Skin of body (tissue), 2 donors: Measurements from ENCODE around the gene EML1. TPM values are rescaled to one million over a fixed set of nuclear protein-coding genes. Genes with fewer than 3 reads are reported as not detected.

Source experiments
- DNase-seq: peaks from one replicate; lab custom pipeline; 2025; lab: John Stamatoyannopoulos, UW
- total RNA-seq: library from RNA; depleted of rRNA; stranded (reverse); fragments of >200 nt; gene quantifications from one replicate; pipeline ENCODE4 v1.2.3, GENCODE V29; 2014

The EML1 gene
- total RNA-seq, 1 donor from 2014 or later, result 39.1 TPM

DNA sequence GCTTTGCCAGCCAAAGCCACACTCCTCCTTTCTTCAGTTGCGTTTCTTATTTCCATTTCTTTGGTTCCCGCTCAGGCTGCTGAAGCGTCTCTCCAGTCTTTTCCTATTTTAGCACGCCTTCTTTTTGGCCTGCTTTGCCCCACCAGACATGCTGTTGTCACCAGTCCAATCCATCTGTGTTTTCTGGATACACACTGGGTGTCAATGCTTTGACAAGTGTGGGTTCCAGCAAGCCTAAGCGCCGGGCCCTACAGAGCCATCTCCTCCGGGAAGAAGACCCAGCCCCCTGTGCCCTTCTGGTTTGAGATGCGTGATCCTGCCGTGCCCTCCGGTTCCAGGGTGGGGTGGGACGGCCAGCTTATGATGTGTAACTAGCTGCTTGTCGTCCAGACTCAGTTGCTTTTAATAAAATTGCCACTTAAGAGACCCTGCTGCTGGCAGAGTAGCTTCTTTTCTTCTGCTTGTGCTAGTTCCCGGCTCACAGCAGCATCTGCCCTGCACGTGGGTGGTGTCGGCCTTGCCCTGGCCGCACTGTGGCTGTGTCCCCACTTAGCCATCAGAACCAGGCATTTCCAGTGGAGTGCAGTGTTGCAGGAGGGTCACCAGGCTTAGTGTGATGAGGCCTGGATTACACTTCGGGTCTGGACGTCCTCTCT lies 29.7 kb downstream of the EML1 start:
- peak; percentile 59 for DNase-seq

DNA sequence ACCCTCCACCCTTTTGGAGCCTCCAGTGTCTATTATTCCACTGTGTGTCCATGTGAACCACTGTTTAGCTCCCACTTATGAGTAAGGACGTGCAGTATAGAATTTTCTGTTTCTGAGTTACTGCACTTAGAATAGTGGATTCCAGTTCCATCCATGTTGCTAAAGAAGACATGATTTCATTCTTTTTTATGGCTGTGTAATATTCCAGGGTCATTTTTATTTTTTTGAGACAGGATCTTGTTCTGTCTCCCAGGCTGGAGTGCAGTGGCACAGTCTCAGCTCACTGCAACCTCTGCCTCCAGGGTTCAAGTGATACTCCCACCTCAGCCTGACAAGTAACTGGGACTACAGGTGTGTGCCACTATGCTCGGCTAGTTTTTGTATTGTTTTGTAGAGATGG lies 31.6 kb downstream of the EML1 start:
- DNase-seq, result no peak

DNA sequence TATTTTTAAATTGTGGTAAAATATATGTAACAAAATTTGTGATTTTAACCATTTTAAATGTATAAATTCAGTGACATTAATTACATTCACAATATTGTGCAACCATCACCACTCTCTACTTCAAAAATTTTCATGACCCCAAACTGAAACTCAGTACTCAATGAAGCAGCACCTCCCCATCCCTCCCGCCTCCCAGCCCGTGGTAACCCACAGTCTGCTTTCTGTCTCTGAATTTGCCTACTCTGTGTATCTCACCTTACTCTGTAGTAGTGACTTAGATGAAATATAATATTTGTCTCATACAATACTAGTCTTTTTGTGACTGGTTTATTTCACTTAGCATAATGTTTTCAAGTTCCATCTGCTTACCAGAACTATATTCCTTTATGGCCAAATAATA lies 36.2 kb downstream of the EML1 start:
- no peak for DNase-seq

DNA sequence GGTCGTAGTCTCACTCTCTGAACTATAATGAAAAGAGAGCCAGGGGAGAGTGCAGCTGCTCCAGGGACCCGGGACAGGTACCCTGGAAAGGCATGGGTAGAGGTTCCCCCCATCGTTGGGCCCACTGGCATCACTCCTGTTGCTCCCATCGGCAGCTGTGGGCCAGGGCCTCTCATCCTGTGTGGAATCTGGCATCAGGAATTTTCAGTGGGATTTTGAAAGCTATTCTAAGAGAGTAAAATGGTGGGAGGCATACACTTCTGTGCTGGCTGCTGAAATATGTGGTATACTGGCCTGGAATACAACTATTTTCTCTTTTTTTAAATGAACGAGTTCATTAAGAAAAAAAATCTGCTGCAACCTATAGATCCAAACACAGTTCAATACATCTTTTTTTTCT lies 38.1 kb downstream of the EML1 start:
- DNase-seq, result no peak

DNA sequence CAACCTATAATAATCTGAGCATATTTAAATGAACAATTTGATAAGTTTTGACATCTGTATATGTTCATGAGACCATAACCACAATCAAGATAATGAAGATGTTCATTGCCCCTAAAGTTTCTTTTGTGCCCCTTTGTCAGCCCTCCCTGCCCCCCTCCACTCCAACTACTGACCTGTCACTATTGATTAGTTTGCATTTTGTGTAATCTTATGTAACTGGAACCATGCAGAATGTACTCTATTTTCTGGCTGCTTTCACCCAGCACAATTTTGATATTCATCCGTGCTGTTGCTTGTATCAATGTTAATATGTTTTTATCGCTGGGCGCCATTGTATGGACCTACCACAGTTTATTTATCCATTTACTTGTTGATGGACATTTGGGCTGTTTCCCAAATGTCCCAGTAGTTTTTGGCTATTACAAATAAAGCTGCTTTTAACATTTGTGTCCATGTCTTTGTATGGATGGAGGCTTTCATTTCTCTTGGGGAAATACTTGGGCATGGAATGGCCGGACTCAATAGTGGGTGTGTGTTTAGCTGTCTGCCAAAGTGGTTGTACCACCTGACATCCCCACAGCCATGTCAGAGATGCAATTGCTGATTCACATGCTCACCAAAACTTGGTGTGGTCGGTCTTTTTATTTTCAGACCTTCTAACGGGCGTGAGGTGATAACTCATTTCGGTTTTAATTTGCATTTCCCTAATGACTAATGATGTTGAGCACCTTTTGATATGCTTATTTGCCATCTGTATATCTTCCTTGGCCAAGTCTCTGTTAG lies 38.9 kb downstream of the EML1 start:
- DNase-seq, result no peak

DNA sequence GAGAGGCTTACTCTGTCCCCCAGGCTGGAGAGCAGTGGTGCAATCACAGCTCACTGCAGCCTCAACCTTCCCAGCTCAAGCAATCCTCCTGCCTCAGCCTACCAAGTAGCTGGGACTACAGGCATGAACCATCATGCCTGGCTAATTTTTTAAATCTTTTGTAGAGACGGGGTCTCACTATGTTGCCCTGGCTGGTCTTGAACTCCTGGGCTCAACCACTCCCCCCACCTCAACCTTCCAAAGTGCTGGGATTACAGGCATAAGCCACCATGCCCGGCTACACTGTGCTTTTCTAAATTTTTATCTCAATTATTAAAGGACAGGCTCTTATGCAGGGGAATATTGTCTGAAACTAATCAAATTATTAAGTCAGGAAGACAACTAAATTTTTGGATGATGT lies 44.6 kb downstream of the EML1 start:
- no peak for DNase-seq

DNA sequence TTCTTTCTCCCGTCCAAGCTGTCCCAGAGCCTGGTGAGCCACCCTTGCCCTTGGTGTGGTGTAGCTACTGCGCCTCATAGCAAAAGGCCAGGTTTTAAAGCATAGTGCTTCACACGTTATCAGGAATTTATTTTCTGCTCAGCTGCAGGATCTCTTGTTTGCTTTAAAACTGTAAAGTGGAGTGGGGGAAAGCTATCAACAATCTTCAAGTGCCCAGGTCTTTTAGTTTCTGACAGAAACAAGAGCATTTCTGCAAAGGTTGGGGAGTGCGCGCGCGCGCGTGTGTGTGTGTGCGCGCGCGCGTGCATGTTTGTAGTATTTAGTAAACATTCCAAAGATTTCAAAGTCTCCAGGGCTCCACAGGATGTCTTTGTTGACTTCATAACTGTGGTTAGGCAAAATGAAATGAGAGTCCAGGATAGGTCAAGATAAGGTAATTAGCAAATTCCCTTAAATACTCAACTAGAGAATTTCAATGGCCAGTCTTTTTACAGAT lies 45.5 kb downstream of the EML1 start:
- no peak for DNase-seq

DNA sequence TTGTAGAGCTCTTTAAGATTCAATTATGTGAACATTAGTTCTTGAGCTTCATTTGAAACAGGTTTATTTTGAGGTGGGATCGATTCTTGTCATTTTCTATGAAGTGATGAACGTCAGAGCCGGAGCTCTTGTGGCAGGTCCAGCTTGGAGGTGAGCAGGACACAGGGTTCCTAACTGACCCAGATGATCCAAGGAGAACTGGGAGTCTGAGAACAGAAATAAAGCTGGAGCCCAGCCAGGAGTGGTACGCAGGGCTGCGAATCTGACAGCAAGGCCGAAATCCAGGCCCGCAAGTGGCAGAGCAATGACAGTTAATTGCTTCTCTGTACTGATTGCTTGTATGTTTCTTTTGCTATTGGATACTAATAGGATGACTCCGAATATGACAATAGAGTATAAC lies 46.5 kb downstream of the EML1 start:
- DNase-seq, result no peak

DNA sequence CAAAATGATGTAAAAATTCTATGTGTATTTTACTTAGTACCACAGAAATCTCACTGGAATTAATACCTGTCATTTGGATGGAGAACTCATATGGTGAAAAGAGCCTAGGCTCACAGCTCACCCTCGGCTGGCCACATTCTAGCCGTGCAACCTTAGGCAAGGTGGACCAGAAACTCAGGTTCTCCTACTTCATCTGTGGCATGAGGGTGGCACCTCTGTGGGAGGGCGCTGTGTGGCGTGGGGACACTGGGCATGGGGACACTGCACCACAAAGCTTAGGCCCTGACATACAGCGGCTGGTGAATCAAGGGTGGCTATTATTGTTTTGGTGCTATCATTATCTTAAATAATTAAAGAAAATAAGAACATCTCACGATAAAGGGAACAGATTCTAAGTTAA lies 47.1 kb downstream of the EML1 start:
- DNase-seq, result no peak

DNA sequence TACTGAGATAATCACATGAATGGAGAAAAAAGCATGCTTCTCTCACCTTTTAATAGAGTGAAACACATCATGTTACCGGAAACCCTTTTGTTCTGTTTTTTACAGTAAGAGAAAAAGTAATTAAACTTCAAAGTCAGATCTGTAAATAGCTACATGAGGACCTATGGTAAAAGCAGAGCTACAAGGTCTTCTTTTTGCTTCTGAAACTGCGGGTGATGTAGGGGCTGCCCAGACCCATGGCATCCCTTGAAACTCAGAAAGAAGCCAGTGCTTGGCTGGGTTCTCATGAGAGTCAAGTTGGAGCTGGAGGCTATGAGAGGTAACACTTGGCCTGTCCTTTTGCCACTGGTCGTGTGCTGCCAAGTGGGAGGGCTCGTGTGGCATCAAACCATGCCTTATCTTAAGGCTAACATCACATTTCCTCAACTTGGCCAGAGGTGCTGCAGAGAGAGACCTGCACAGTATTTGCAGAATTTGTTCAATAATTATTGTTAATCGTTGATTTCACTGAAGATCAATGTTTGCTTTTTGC lies 47.6 kb downstream of the EML1 start:
- no peak for DNase-seq

DNA sequence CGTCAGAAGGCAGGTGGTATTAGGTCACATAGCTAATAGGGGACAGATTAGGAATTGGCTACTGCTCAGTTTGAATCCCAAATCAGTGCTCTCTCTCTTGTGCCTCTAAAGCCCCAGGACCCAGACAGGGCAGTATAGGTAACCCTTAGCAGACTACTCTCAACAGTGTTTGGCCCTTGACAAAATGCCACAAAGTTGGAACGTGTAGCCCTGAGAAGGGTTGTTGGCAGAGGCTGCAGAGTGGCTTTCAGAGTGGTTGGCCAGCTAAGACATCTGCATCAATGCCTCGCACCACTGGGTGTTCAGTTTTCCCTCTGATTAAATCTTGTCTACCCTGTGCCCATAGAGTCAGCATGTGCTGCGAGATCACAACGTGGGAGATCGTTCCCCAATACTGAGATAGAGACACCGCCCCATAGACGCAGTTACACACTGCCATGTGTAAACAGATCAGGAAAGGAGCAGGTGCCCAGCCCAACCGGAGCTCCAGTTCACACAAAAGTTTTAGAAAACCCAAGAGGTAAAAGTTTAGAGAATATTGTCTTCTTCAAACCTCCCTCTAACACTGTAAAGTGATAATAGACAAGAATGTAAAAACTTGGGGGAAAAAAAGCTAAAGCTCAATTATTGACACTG lies 48.3 kb downstream of the EML1 start:
- DNase-seq, result no peak

DNA sequence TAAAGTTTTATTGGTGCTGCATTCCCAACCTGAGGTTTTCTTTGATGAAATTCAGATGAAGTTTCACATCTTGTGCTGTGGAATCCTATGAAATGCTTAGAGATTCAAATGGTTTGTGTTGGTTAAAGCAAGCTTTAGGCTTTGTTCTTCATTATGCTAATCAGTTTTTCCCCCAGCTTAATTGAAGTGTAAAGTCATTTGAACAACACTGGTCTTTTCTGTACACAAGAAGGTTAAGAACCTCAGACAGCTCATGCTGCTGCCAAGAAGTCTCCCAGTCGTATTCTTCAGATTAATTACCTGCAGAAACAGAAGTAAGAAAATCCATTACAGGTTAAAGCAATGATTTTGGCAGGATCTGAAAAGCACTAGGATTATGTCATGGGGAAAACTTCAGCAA lies 48.9 kb downstream of the EML1 start:
- no peak for DNase-seq

DNA sequence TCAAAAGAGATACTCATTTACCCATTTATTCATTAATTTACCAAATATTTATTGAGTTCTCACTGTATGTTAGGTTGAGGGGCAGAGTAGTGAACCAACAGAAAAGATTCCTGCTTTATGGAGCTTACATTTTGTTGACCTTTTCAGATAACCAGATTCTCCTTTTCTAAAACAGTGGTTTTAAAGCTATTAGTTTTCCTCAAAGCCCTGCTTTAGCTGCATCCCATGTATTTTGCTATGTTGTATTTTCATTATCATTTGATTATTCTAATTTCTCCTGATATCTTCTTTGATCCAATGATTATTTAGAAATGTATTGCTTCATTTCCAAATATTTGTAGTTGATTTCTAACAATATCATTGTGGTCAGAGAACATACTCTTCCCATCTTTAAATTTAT lies 53.6 kb downstream of the EML1 start:
- no peak for DNase-seq

DNA sequence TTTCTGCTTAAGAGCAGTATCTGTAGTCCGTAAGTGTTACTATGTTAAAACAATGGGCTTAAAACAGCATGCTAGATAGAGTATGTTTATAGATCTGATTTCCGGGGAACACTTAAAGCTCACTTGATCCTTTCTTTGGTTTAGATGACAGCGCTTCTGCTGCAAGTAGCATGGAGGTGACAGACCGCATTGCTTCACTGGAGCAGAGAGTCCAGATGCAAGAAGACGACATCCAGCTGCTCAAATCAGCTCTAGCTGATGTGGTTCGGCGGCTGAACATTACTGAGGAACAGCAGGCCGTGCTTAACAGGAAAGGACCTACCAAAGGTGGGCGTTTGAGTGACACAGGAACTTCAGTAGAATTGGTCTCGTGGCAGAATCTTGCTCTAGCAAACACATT lies 57.5 kb downstream of the EML1 start:
- DNase-seq, result no peak

DNA sequence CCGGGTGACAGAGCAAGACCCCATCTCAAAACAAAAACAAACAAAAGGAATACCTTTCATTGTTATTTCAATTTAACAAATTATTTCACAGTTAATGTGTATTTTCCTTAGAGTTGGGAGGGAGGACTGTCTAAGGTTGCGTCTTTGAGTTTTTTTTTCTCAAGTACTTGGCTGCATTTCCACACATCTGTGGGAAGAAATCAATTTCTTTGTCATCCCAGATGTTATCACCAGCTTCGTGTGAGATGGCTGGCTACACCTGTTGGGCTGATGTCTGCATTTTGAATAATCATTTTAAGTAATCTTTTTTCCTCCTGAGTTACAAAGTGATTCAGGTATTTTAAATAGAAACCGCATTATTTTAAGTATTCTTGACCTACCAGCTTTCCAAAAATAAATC lies 59.4 kb downstream of the EML1 start:
- DNase-seq, result no peak

DNA sequence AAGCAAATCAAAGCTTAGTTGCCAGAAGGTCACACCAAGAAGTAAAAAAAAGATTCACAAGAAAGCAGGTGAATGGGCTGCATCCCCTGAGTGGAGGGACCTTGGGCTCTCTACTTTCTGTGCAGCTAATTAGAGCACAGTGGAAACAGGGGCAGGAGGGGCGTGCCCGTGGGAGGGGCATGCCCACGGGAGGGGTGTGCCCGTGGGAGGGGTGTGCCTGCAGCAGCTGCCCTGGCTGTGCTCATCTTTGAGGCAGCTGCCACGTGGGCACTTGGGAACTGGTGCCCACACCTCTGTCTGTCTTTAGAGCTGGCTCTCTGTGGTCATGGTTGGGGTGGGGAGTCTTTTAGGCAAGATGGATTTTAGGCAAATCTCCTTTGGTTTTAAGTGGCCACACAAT lies 60.0 kb downstream of the EML1 start:
- no peak for DNase-seq

DNA sequence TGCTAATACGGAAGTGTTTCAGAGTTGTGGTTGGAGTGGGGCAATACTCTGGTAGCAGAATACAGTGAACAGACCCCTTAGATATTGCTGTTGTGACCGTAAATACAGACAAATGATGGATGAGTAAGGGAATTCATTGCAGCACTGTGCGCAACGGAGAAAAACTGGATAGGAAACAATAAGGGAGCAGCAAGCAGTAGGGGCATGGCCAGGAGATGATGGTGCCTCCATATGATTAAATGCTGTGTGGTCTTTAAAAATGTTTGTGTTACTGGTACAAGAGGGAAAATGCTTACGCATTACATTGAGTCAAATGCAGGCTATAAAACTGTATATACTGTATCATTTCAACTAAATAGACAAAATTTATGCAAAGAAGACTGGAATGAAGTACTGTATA lies 61.6 kb downstream of the EML1 start:
- DNase-seq, result no peak

DNA sequence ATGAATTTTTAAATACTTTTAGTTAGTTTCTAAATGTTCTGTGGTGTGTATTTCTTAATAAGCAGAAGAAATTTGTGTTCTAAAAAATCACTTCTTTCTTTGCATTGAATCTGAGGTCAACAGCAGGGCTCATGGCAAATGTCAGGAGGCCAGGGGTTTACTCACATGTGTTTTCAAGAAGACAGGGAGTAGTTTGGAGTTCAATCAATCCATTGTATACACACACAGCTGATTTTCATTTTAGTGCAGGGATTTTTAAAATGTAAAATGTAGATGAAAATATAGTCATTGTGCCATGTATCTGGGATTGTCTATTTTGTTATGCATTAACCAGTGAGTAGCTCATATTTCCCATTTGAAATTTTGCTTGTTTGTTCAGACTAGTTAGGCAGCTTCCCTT lies 62.1 kb downstream of the EML1 start:
- DNase-seq, result peak; percentile 36

DNA sequence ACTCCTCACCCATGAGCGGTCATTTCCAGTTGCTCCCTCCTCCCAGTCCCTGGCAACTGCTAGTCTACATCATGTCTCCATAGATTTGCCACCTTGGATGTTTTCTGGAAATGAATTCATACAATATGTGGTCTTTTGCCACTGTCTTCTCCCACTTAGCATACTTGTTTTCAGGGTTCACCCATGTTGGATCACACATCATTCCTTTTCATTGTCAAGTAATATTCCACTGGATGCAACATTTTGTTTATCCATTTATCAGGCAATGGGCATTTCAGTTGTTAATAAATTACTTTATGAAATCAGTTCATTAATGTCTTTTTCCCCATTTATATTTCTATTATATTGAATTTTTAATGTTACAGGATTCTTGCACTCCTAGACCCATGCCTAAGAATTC lies 64.3 kb downstream of the EML1 start:
- DNase-seq, result no peak

DNA sequence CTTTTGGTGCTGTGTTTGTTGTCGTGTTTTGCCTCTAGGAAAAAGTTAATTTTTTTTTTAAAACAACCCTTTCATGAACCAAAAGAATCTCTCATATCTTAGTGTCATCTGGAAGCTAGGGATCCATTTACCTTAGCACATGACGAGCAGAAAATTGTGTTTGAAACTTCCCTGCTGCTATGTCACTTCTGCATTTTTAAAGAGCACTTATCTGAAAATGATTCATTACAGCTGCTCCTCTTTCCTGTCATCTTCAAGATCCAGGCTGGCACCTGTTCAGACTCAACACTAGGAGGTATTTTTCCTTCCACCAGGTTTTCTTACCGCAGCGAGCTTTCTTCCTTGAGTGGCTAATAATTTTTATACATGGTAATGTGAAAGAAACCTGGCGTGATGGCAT lies 67.0 kb downstream of the EML1 start:
- DNase-seq, result no peak

DNA sequence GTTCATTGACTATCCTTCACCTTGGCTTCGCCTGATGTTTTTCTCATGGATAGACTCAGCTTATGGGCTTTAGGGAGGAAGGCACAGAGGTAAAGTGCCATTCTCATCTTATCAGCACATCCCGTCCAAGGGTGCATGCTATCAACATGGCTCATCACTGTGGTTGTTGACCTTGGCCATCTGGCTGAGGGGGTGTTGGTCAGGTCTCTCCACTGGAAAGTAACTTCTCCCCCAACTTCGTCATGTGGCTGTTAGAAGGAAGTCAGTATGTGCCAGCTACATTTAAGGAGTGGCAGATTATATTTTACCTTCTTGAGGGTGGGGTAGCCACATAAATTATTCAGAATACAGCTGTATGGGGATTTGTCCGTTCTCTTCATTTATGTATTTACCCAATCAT lies 68.9 kb downstream of the EML1 start:
- DNase-seq, result no peak

DNA sequence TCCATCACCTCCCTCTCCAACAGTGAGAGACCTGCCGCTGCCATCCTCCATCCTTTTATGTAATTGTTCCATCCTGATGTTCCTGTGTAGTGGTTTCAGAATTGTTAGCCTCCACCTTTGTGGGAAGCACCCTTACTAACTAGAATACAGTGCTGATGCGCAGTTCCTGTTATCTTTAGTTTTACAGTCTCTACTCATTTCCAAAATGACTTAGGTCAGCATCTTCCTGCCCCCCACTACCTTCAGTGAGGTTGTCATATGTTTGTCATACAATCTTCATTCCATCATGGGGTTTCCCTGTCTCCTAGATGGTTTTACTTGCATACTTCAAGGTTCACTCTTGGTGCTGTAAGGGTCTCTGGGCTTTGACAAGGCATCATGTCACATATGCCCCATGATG lies 69.8 kb downstream of the EML1 start:
- DNase-seq, result no peak

DNA sequence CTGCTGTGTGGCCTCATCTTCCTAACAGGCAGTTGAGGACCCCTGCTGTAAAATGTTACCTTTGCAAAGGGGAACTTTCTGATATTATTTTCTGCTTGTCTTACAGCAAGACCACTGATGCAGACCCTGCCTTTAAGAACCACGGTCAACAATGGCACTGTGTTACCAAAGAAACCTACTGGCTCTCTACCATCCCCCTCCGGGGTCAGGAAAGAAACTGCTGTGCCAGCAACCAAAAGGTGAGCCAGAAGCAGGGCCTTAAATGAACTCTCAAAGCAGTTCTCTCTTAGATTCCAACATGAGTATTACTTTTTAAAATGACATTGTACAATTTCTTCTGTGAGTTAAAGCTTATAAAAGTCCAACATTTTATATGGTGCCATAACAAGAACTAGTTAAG lies 72.2 kb downstream of the EML1 start:
- no peak for DNase-seq
